Loucy (cell line): ENCODE data around the gene ACAD11.

ENCODE experiments used
- H2AFZ ChIP-seq: fragments of 200-600 bp; sonication (generic); 2 replicates; pipeline ENCODE4 v1.6.0; 2016; ENCODE audit warnings: antibody characterized with exemption, mild to moderate bottlenecking, low read length, moderate library complexity
- H3F3A ChIP-seq: fragments of 200-600 bp; 2 replicates; pipeline ENCODE4 v1.6.0; 2016; ENCODE audit warnings: antibody characterized with exemption, low read depth, mild to moderate bottlenecking
- H3K27me3 ChIP-seq: fragments of 200-600 bp; sonication (generic); 2 replicates; pipeline ENCODE4 v1.6.1; 2014; ENCODE audit warnings: low read length, mild to moderate bottlenecking; ENCODE audit not compliant: insufficient read depth, poor library complexity, severe bottlenecking
- H3K36me3 ChIP-seq: fragments of 200-600 bp; sonication (generic); 2 replicates; pipeline ENCODE4 v1.6.1; 2016; ENCODE audit warnings: low read length; ENCODE audit not compliant: insufficient read depth
- H3K4me1 ChIP-seq: fragments of 200-600 bp; sonication (generic); 2 replicates; pipeline ENCODE4 v1.5.1; 2014; ENCODE audit warnings: low read length, mild to moderate bottlenecking; ENCODE audit not compliant: insufficient read depth, poor library complexity, severe bottlenecking
- H3K4me2 ChIP-seq: fragments of 200-600 bp; sonication (generic); 2 replicates; pipeline ENCODE4 v1.6.0; 2014; ENCODE audit warnings: antibody characterized with exemption, low read length, low read depth, mild to moderate bottlenecking; ENCODE audit not compliant: poor library complexity, severe bottlenecking
- H3K4me3 ChIP-seq: fragments of 200-600 bp; sonication (generic); 2 replicates; pipeline ENCODE4 v1.5.1; 2014; ENCODE audit warnings: low read length, mild to moderate bottlenecking, mixed read lengths; ENCODE audit not compliant: poor library complexity, severe bottlenecking
- H3K79me2 ChIP-seq: fragments of 200-600 bp; sonication (generic); 2 replicates; pipeline ENCODE4 v1.6.1; 2014; ENCODE audit warnings: low read length; ENCODE audit not compliant: insufficient read depth
- H3K9ac ChIP-seq: fragments of 200-600 bp; sonication (generic); 2 replicates; pipeline ENCODE4 v1.6.0; 2014; ENCODE audit warnings: mild to moderate bottlenecking, low read depth, low read length, moderate library complexity; ENCODE audit not compliant: poor library complexity, severe bottlenecking
- H3K9me2 ChIP-seq: fragments of 200-600 bp; sonication (generic); replicated peaks from 2 replicates; pipeline ENCODE4 v1.6.1; 2016; ENCODE audit warnings: low read depth, low read length, mixed read lengths
- H3K9me3 ChIP-seq: fragments of 200-600 bp; sonication (generic); 2 replicates; pipeline ENCODE4 v1.6.1; 2014; ENCODE audit warnings: mild to moderate bottlenecking, antibody characterized with exemption, low read length, low read depth; ENCODE audit not compliant: insufficient read depth
- H4K20me1 ChIP-seq: fragments of 200-600 bp; sonication (generic); 2 replicates; pipeline ENCODE4 v1.6.0; 2014; ENCODE audit warnings: antibody characterized with exemption, low read length, mild to moderate bottlenecking; ENCODE audit not compliant: insufficient read depth, poor library complexity, severe bottlenecking
- CTCF ChIP-seq: fragments of 200-600 bp; sonication (generic); conservative IDR thresholded peaks from 2 replicates; pipeline ENCODE4 v1.5.1; 2014; ENCODE audit warnings: mild to moderate bottlenecking, antibody characterized with exemption, low read length
- EZH2phosphoT487 ChIP-seq: fragments of 200-600 bp; IDR thresholded peaks from 2 replicates; pipeline ENCODE4 v1.6.1; 2018; ENCODE audit warnings: antibody characterized with exemption, mild to moderate bottlenecking, moderate library complexity, borderline replicate concordance

The ACAD11 gene

GRCh38 chr3:132519914-132520313 is 139.7 kb downstream of the ACAD11 start:
- Histone ChIP-seq H3K4me1 (no peaks in the 10 kb centered on the region), H2AFZ (no peak overlapping the region), H3K9ac (no peak overlapping the region), H3K9me3 (no peaks in the 10 kb centered on the region), H3F3A (no peaks in the 10 kb centered on the region), H3K4me3 (no peak overlapping the region), H3K9me2 (no peaks in the 10 kb centered on the region), H3K36me3 (peaks cover 65% of the 10 kb centered on the region), H4K20me1 (no peaks in the 10 kb centered on the region), H3K4me2 (no peak overlapping the region), H3K27me3 (no peaks in the 10 kb centered on the region), H3K79me2 (no peaks in the 10 kb centered on the region)
- no peak for TF ChIP-seq EZH2phosphoT487

- Histone ChIP-seq H3K4me3 (no peak overlapping the region), H3K4me2 (no peak overlapping the region), H2AFZ (no peak overlapping the region), H4K20me1 (no peaks in the 10 kb centered on the region), H3K9ac (no peak overlapping the region), H3K9me2 (no peaks in the 10 kb centered on the region), H3F3A (no peaks in the 10 kb centered on the region), H3K79me2 (no peaks in the 10 kb centered on the region), H3K9me3 (no peaks in the 10 kb centered on the region), H3K27me3 (no peaks in the 10 kb centered on the region), H3K36me3 (peaks cover 61% of the 10 kb centered on the region), H3K4me1 (no peaks in the 10 kb centered on the region)
- TF ChIP-seq EZH2phosphoT487 (no peak), CTCF (no peak)
These were observed 142.3 kb downstream of the ACAD11 start for GRCh38 chr3:132517311-132517710.

GRCh38 chr3:132513057-132513456 is 146.6 kb downstream of the ACAD11 start:
- Histone ChIP-seq H2AFZ (no peak overlapping the region), H3K36me3 (peaks cover 68% of the 10 kb centered on the region), H3K9ac (no peak overlapping the region), H4K20me1 (no peaks in the 10 kb centered on the region), H3K27me3 (no peaks in the 10 kb centered on the region), H3F3A (no peaks in the 10 kb centered on the region), H3K4me2 (no peak overlapping the region), H3K4me1 (no peaks in the 10 kb centered on the region), H3K9me2 (no peaks in the 10 kb centered on the region), H3K79me2 (no peaks in the 10 kb centered on the region), H3K9me3 (no peaks in the 10 kb centered on the region), H3K4me3 (no peak overlapping the region)
- TF ChIP-seq EZH2phosphoT487 (no peak), CTCF (no peak)

- no peak overlapping the region for H3K4me2 ChIP-seq
- peaks cover 60% of the 10 kb centered on the region for H3K36me3 ChIP-seq
- H3K9ac ChIP-seq = no peak overlapping the region
- no peaks in the 10 kb centered on the region for H3K79me2 ChIP-seq
- no peaks in the 10 kb centered on the region for H4K20me1 ChIP-seq
- no peaks in the 10 kb centered on the region for H3K4me1 ChIP-seq
- no peak overlapping the region for H3K4me3 ChIP-seq
- no peaks in the 10 kb centered on the region for H3K9me2 ChIP-seq
- H2AFZ ChIP-seq = no peak overlapping the region
- no peaks in the 10 kb centered on the region for H3K9me3 ChIP-seq
- no peaks in the 10 kb centered on the region for H3F3A ChIP-seq
- H3K27me3 ChIP-seq = no peaks in the 10 kb centered on the region
- no peak for TF ChIP-seq CTCF
- no peak for TF ChIP-seq EZH2phosphoT487
These were observed 150.1 kb downstream of the ACAD11 start for GRCh38 chr3:132509506-132509905.
